ENCODE measurements around the gene DNAH14. TPM values are rescaled to one million over a fixed set of nuclear protein-coding genes. Genes with fewer than 3 reads are reported as not detected.
"Not testable (repeated sequence)": the region's sequence is repeated elsewhere in the genome, so short reads cannot be mapped to it uniquely, and the experiment has no call there.

Gene DNAH14
- total and polyA plus RNA-seq, 4 donors: 2.7 to 19.8 (median 9.6) TPM

- Histone ChIP-seq H3K4me1 (ENCODE audit: control insufficient read depth in 4 of 4, insufficient read depth in 4 of 4, low read length in 3 of 4) (no peaks in the 10 kb centered on the region), H3K36me3 (ENCODE audit: control insufficient read depth in 4 of 4, insufficient read depth in 3 of 4, low read depth in 1 of 4, low read length in 3 of 4) (no peaks in the 10 kb centered on the region), H3K27ac (ENCODE audit: low read depth in 1 of 2, low read length in 2 of 2) (no peak overlapping the region), H3K9me3 (ENCODE audit: control insufficient read depth in 4 of 4, low read length in 3 of 4) (no peaks in the 10 kb centered on the region), H3K4me3 (ENCODE audit: low read depth in 1 of 3, low read length in 3 of 3) (no peak overlapping the region), H3K9ac (ENCODE audit: low read depth in 1 of 2, low read length in 2 of 2) (no peak overlapping the region), H3K27me3 (ENCODE audit: control insufficient read depth in 4 of 4, insufficient read depth in 4 of 4, low read length in 3 of 4) (no peaks in the 10 kb centered on the region)
- TF ChIP-seq HNF4A (conservative IDR thresholded peaks at IDR 0.05) (no peak), FOXA2 (IDR thresholded peaks at IDR 0.05) (no peak), TAF1 (conservative IDR thresholded peaks at IDR 0.05) (no peak), HNF4G (IDR thresholded peaks at IDR 0.05) (no peak), EGR1 (IDR thresholded peaks at IDR 0.05; ENCODE audit: low read depth in 2 of 2) (no peak)
- TF ChIP-seq, protein P1, sequence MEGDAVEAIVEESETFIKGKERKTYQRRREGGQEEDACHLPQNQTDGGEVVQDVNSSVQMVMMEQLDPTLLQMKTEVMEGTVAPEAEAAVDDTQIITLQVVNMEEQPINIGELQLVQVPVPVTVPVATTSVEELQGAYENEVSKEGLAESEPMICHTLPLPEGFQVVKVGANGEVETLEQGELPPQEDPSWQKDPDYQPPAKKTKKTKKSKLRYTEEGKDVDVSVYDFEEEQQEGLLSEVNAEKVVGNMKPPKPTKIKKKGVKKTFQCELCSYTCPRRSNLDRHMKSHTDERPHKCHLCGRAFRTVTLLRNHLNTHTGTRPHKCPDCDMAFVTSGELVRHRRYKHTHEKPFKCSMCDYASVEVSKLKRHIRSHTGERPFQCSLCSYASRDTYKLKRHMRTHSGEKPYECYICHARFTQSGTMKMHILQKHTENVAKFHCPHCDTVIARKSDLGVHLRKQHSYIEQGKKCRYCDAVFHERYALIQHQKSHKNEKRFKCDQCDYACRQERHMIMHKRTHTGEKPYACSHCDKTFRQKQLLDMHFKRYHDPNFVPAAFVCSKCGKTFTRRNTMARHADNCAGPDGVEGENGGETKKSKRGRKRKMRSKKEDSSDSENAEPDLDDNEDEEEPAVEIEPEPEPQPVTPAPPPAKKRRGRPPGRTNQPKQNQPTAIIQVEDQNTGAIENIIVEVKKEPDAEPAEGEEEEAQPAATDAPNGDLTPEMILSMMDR (IDR thresholded peaks at IDR 0.05; ENCODE audit: low read depth, low read length, missing input control): no peak
- TF ChIP-seq, protein P2, sequence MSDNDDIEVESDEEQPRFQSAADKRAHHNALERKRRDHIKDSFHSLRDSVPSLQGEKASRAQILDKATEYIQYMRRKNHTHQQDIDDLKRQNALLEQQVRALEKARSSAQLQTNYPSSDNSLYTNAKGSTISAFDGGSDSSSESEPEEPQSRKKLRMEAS (IDR thresholded peaks at IDR 0.05): no peak
- 86% methylated on average over 1 of the region's 1 CpG for WGBS
- DNase-seq (ENCODE audit: low spot score): no peak
Measured at GRCh38 chr1:225300381-225300780, 370.9 kb downstream of the DNAH14 start.

DNA sequence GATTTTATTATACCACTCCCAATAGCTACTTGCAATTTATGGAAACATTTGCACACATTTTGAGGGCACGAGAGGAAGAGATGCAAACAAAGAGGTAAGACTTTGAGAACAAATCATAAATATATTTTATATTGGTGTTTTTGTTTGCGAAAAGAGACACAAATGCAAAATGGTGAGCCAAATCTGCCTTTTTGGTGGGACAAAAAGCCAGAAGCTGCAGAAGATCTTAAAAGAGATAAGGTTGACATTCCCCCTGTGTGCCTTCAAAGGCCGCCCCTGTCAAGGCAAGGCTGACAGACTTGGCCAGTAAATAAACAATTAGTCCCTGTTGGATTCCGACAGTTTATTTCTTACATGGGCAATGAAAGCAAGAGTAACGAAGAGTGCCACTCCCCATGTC is 375.5 kb downstream of the DNAH14 start:
- Histone ChIP-seq H3K27ac (ENCODE audit: low read depth in 1 of 2, low read length in 2 of 2) (no peak overlapping the region), H3K9ac (ENCODE audit: low read depth in 1 of 2, low read length in 2 of 2) (no peak overlapping the region), H3K27me3 (ENCODE audit: control insufficient read depth in 4 of 4, insufficient read depth in 4 of 4, low read length in 3 of 4) (no peaks in the 10 kb centered on the region), H3K9me3 (ENCODE audit: control insufficient read depth in 4 of 4, low read length in 3 of 4) (no peaks in the 10 kb centered on the region), H3K36me3 (ENCODE audit: control insufficient read depth in 4 of 4, insufficient read depth in 3 of 4, low read depth in 1 of 4, low read length in 3 of 4) (peaks cover 0 to 3% (median 0%) of the 10 kb centered on the region in 4 donors), H3K4me3 (ENCODE audit: low read depth in 1 of 3, low read length in 3 of 3) (no peak overlapping the region), H3K4me1 (ENCODE audit: control insufficient read depth in 4 of 4, insufficient read depth in 4 of 4, low read length in 3 of 4) (no peaks in the 10 kb centered on the region)
- DNase-seq (ENCODE audit: low spot score): no peak
- TF ChIP-seq SP1 (IDR thresholded peaks at IDR 0.05) (no peak), TAF1 (conservative IDR thresholded peaks at IDR 0.05) (no peak), YY1 (IDR thresholded peaks at IDR 0.05) (no peak), RAD21 (IDR thresholded peaks at IDR 0.05) (no peak), GABPA (IDR thresholded peaks at IDR 0.05 in 1 of 2, conservative IDR thresholded peaks at IDR 0.05 in 1 of 2) (no peak), HNF4A (conservative IDR thresholded peaks at IDR 0.05) (no peak), RXRA (IDR thresholded peaks at IDR 0.05) (no peak), FOXA1 (IDR thresholded peaks at IDR 0.05) (no peak), NR2F2 (IDR thresholded peaks at IDR 0.05) (no peak), EGR1 (IDR thresholded peaks at IDR 0.05; ENCODE audit: low read depth in 2 of 2) (no peak), JUND (IDR thresholded peaks at IDR 0.05) (no peak), REST (IDR thresholded peaks at IDR 0.05) (no peak), HNF4G (IDR thresholded peaks at IDR 0.05) (no peak)
- TF ChIP-seq, protein P3, sequence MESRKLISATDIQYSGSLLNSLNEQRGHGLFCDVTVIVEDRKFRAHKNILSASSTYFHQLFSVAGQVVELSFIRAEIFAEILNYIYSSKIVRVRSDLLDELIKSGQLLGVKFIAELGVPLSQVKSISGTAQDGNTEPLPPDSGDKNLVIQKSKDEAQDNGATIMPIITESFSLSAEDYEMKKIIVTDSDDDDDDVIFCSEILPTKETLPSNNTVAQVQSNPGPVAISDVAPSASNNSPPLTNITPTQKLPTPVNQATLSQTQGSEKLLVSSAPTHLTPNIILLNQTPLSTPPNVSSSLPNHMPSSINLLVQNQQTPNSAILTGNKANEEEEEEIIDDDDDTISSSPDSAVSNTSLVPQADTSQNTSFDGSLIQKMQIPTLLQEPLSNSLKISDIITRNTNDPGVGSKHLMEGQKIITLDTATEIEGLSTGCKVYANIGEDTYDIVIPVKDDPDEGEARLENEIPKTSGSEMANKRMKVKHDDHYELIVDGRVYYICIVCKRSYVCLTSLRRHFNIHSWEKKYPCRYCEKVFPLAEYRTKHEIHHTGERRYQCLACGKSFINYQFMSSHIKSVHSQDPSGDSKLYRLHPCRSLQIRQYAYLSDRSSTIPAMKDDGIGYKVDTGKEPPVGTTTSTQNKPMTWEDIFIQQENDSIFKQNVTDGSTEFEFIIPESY (IDR thresholded peaks at IDR 0.05): no peak
- TF ChIP-seq, protein P1 (IDR thresholded peaks at IDR 0.05; ENCODE audit: low read depth, low read length, missing input control): no peak
- TF ChIP-seq, protein P2 (IDR thresholded peaks at IDR 0.05): no peak
- 84% methylated on average over 5 of the region's 5 CpGs for WGBS

GRCh38 chr1:225310544-225310943 is 381.1 kb downstream of the DNAH14 start:
- H3K4me3 ChIP-seq (ENCODE audit: low read depth in 1 of 3, low read length in 3 of 3); H3K36me3 ChIP-seq (ENCODE audit: control insufficient read depth in 4 of 4, insufficient read depth in 3 of 4, low read depth in 1 of 4, low read length in 3 of 4); H3K4me1 ChIP-seq (ENCODE audit: control insufficient read depth in 4 of 4, insufficient read depth in 4 of 4, low read length in 3 of 4); H3K9me3 ChIP-seq (ENCODE audit: control insufficient read depth in 4 of 4, low read length in 3 of 4); DNase-seq (ENCODE audit: low spot score); H3K27ac ChIP-seq (ENCODE audit: low read depth in 1 of 2, low read length in 2 of 2); H3K9ac ChIP-seq (ENCODE audit: low read depth in 1 of 2, low read length in 2 of 2); H3K27me3 ChIP-seq (ENCODE audit: control insufficient read depth in 4 of 4, insufficient read depth in 4 of 4, low read length in 3 of 4): not testable (repeated sequence)
- WGBS: 97% methylated on average over 3 of the region's 3 CpGs
